GM12891 (cell line): ENCODE data around the gene CIB4.

Experiments used
- PAX5 ChIP-seq: IDR thresholded peaks from 2 replicates; pipeline ENCODE4 v1.6.1; 2011; ENCODE audit warnings: low read length, moderate library complexity, mild to moderate bottlenecking; ENCODE audit not compliant: insufficient read depth, severe bottlenecking
- POLR2A ChIP-seq: IDR thresholded peaks from 2 replicates; pipeline ENCODE4 v1.6.1; 2011; ENCODE audit warnings: low read depth, low read length, control low read depth
- POLR2AphosphoS5 ChIP-seq: IDR thresholded peaks from 2 replicates; pipeline ENCODE4 v1.6.1; 2011; ENCODE audit warnings: low read depth, low read length, control low read depth
- POU2F2 ChIP-seq: IDR thresholded peaks from 2 replicates; pipeline ENCODE4 v1.6.1; 2011; ENCODE audit warnings: low read depth, mild to moderate bottlenecking, control low read depth, low read length, moderate library complexity
- TAF1 ChIP-seq: IDR thresholded peaks from 2 replicates; pipeline ENCODE4 v1.6.1; 2011; ENCODE audit warnings: low read depth, low read length, control low read depth

DNA sequence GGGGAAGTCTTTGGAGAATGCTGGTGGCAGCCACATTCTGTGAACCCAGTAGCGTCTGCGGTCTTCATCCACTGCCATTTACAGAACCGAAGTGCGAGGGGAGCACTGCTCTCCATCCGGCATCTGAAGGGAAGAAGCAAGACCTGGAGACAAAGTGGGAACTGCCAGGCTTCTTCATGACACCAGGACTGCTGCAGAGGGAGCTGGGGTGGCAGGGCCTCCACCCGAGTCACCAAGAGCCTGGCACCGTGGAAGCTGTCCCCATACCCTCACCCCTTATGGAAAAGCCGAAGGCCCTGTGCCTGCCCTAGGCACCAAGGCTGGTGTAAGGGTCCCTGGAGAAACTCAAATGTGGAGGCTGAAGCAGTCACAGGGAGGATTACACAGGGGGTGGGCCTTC is 79.8 kb downstream of the CIB4 start:
- TF ChIP-seq POLR2AphosphoS5 (no peak), PAX5 (no peak), TAF1 (no peak), POLR2A (no peak), POU2F2 (no peak)
